HG03342 (cell line): ENCODE measurements around the gene NTM.
A peak's percentile ranks its signal among the peaks of the same experiment; 100 is the strongest.
"Not testable (repeated sequence)": the region's sequence is repeated elsewhere in the genome, so short reads cannot be mapped to it uniquely, and the experiment has no call there.

Experiments used
- ATAC-seq: cut with Tn5 transposase; IDR thresholded peaks from one replicate; pipeline ENCODE4 v1.9.1; 2021; ENCODE audit warnings: mild to moderate bottlenecking, moderate library complexity; ENCODE audit not compliant: unreplicated experiment

The NTM gene

DNA sequence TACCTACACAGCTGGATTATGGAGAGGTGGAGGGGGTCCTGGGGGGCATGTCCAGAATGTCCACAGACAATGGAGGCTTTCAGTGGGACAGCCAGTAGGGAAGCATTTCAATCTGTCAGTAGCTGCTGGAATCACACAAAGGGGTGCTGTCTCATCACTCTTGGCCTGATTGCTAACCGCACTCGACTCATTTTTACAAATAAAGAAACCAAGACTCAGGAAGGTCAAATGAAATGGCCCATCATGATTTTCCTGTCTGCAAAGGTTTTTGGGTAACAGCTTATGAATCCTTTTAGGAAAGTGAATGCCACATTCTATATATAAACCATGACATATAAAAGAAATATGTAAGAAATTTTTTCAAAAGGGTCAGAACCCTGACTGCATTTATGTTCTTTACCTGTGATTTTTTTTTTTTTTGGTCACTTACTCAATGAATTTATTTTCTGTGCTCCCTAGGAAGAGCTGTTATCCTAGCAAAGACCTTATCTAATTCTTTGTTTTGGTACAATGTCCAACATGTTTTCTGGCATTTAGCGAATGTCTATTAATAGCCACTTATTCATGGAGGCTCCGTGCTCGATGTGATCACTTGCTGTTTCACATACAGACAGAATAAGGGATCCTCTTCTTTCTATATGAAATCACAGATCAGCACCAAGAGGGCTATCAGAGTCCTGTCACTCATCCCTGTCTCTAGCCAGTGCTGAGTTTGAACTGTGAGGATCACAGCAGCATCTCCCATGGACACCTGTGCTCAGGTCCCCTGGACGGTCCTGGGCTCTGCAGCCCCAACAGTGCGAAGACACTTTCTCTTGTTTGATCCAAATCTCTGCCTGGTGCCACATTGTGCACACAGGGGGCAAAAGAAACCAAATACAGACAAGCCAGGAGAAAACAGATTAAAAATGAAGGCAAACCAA lies 979.7 kb downstream of the NTM start:
- ATAC-seq = no peak

DNA sequence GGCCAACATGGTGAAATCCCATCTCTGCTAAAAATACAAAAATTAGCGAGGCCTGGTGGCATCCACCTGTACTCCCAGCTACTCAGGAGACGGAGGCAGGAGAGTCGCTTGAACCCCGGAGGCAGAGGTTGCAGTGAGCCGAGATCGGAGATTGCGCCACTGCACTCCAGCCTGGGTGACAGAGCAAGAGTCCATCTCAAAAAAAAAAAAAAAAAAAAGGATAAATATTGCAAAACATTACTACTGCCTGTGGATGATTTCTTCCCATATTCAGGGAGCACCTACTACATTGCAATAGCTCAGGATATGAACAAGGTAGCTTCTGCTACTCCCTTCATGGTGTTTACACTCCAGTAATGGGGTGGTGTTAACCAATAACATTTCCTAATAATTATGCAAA lies 980.6 kb downstream of the NTM start:
- no peak for ATAC-seq

DNA sequence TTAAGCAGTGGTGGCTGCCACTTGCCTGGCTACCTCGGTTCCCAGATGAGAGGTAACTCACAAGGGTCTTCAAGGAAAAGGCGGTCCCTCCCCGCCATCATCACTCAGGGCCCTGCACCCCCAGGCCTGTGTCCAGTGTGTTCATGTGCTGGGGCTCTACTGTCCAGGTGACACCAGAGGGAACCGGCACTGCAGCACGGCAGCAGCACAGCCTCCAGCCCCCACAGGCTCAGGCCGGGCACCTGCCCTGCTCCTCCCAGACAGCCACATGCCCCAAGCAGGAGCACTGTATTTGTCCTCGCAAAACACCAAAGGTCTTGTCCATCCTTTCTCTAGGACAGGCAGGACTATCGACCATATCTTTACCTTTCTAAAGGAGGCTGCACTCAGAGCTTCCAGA lies 982.1 kb downstream of the NTM start:
- ATAC-seq = no peak

GRCh38 chr11:132353255-132353654 lies 982.8 kb downstream of the NTM start:
- ATAC-seq = no peak

- peak; percentile 75 for ATAC-seq
Measured at GRCh38 chr11:132357811-132358572, 987.6 kb downstream of the NTM start.

DNA sequence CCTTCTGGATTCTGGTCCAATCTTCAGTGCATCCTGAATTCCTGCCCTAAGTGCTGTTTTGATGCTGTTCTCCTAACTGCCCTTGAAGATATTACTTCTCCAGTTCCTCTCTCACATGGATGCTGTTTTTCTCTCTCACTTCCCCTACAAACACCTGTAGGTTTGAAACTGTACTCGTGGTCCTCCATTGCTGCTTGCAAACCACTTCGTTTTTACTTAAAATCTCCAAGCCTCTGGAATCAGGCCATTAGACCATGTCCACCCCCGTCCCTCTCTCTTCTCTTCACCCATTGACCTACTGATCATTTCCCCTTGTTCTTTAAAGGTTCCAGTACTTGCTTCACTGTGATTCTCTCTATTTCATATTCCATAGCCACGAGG lies 988.1 kb downstream of the NTM start:
- ATAC-seq = peak; percentile 53

DNA sequence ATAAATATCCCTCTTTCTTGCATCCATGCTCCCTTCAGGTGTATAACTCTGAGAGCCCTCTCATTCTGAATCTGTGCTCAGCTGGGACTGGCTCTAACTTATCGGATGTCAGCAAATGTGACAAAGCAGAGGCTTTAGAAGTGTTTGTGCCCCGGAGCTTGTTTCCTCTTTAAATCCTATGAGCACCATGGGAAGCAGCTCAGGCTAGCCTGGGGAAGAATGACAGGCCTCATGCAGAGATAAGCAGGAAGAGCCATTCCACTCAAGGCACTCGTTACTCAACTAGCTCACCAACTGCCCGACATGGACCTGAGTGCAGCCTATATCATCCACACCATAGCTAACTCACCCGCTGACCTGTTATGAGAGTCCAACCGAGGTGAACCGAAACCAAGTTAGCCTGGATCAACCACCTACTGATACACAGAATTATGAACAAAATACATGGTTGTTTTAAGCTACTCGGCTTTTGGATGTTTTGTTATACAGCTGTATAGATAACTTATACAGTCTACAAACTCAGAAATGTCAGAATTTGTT lies 990.7 kb downstream of the NTM start:
- ATAC-seq = no peak

GRCh38 chr11:132365650-132366049 lies 995.2 kb downstream of the NTM start:
- no peak for ATAC-seq

GRCh38 chr11:132367293-132367692 lies 996.9 kb downstream of the NTM start:
- no peak for ATAC-seq

DNA sequence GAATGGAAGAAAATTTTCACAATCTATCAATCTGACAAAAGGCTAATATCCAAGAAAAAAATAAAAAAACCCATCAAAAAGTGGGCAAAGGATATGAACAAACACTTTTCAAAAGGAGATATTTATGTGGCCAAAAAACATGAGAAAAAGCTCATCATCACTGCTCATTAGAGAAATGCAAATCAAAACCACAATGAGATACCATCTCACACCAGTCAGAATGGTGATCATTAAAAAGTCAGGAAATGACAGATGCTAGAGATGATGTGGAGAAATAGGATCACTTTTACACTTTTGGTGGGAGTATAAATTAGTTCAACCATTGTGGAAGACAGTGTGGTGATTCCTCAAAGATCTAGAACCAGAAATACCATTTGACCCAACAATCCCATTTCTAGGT lies 999.7 kb downstream of the NTM start:
- not testable (repeated sequence) for ATAC-seq

DNA sequence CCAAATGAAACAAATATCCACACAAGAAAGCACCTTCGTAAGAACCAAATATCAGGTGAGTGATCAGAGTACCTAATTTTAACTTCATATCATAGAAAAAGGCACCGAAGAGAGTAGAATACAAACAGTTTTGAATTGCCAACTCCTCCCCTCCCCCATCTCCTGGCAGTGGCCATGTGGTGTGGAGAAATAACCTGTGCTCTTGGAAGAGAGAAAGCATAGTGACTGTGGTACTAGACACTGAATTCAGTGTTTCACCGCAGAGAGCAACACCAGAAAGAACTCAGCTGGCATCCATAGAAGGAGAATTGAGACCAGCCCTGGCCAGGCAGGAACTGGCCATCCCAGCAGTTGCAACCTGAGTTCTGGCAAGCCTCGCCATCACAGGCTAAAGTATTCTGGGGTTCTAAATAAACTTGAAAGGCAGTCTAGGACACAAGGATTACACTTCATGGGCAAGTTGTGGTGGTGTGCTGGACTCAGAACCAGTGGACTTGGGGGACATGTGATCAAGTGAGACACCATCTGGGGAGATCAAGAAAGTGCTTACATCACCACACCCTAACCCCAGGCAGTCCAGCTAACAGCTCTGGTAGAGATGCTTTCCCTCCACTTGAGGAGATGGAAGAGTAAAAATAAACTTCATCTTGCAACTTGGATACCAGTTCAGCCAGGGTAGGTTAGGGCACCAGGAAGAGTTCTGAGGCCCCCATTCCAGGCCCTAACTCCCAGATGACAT lies 1003.2 kb downstream of the NTM start:
- ATAC-seq = no peak

GRCh38 chr11:132379540-132379939 lies 1009.1 kb downstream of the NTM start:
- ATAC-seq = no peak
